GM20000 (cell line): ENCODE measurements around the gene TMEM131L.
A peak's percentile ranks its signal among the peaks of the same experiment; 100 is the strongest.

Experiments used
- DNase-seq: peaks from one replicate; pipeline ENCODE4 v3.0.0; 2012; ENCODE audit warnings: low spot score
- CTCF ChIP-seq: IDR thresholded peaks from 2 replicates; pipeline ENCODE4 v1.5.1; 2012; ENCODE audit warnings: mild to moderate bottlenecking, control low read depth; ENCODE audit errors: extremely low read depth, missing control alignments

Gene TMEM131L

GRCh38 chr4:153518637-153519389 lies 52.7 kb downstream of the TMEM131L start:
- TF ChIP-seq CTCF, result no peak
- DNase-seq, result no peak

GRCh38 chr4:153519687-153520086 lies 53.5 kb downstream of the TMEM131L start:
- TF ChIP-seq CTCF, result no peak
- no peak for DNase-seq

GRCh38 chr4:153520227-153520626 lies 54.1 kb downstream of the TMEM131L start:
- TF ChIP-seq CTCF, result no peak
- no peak for DNase-seq

- peak; percentile 35 for DNase-seq
These were observed 54.7 kb downstream of the TMEM131L start for GRCh38 chr4:153520801-153521329.

GRCh38 chr4:153521478-153521877 lies 55.3 kb downstream of the TMEM131L start:
- no peak for DNase-seq
- no peak for TF ChIP-seq CTCF

More at GRCh38 chr4:153520801-153521329, 54.7 kb downstream of the TMEM131L start:
- no peak for TF ChIP-seq CTCF

- no peak for TF ChIP-seq CTCF
- DNase-seq, result no peak
These were observed 56.0 kb downstream of the TMEM131L start for GRCh38 chr4:153521999-153522801.

GRCh38 chr4:153522802-153523094 lies 56.6 kb downstream of the TMEM131L start:
- no peak for TF ChIP-seq CTCF
- DNase-seq, result peak; percentile 45
